HG02623 (cell line): ENCODE measurements around the gene MAG.

ENCODE experiments used
- ATAC-seq: cut with Tn5 transposase; IDR thresholded peaks from one replicate; pipeline ENCODE4 v1.9.1; 2021; ENCODE audit warnings: moderate library complexity; ENCODE audit not compliant: unreplicated experiment

Gene MAG, protein sequence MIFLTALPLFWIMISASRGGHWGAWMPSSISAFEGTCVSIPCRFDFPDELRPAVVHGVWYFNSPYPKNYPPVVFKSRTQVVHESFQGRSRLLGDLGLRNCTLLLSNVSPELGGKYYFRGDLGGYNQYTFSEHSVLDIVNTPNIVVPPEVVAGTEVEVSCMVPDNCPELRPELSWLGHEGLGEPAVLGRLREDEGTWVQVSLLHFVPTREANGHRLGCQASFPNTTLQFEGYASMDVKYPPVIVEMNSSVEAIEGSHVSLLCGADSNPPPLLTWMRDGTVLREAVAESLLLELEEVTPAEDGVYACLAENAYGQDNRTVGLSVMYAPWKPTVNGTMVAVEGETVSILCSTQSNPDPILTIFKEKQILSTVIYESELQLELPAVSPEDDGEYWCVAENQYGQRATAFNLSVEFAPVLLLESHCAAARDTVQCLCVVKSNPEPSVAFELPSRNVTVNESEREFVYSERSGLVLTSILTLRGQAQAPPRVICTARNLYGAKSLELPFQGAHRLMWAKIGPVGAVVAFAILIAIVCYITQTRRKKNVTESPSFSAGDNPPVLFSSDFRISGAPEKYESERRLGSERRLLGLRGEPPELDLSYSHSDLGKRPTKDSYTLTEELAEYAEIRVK

DNA sequence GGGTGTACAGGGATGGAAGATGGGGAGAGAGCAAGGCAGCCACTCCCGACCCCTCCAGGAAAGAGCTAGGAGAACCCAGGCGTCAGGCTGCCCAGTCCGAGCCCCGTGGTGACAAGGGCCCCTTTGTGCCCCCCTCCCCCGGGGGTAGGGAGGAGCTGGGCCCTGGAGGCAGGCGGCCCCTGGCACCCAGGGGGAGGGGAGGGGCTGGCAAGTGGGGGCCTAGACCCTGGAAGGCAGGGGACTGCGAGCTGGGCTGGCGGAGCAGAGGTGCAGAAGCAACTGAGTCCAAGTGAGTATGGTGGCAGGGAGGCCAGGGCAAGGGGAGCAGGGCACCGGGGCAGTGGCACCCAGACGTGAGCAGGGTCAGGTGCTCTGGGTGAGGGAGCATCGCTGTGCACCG lies at the start of gene MAG:
Gene MAG (plus strand): TSS at position 246 of the 400 bp plus-strand sequence. CDS start 3,248 bp downstream, outside the sequence.
- ATAC-seq = no peak

DNA sequence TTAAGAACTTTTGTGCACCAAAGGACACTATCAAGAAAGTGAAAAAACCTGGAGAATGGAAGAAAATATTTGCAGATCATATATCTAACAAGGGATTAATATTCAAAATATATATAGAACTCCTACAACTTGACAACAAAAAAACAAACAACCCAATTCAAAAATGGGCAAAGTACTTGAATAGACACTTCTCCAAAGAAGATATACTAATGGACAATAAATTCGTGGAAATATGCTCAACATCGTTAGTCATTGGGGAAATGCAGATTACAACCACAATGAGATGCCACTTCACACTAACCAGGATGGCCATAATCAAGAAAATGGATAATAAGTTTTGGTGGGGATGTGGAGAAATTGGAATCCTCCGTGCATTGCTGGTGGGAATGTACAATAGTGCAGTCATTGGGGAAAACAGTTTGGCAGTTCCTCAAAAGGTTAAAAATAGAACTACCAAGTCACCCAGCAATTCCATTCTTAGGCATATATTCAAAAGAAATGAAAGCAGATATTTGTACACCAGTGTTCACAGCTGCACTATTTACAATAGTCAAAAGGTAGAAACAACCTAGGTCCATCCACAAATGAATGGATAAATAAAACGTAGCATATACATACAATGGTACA lies 45.4 kb upstream of the MAG start:
- ATAC-seq = no peak

GRCh38 chr19:35247526-35248309 lies 44.2 kb upstream of the MAG start:
- ATAC-seq = no peak

DNA sequence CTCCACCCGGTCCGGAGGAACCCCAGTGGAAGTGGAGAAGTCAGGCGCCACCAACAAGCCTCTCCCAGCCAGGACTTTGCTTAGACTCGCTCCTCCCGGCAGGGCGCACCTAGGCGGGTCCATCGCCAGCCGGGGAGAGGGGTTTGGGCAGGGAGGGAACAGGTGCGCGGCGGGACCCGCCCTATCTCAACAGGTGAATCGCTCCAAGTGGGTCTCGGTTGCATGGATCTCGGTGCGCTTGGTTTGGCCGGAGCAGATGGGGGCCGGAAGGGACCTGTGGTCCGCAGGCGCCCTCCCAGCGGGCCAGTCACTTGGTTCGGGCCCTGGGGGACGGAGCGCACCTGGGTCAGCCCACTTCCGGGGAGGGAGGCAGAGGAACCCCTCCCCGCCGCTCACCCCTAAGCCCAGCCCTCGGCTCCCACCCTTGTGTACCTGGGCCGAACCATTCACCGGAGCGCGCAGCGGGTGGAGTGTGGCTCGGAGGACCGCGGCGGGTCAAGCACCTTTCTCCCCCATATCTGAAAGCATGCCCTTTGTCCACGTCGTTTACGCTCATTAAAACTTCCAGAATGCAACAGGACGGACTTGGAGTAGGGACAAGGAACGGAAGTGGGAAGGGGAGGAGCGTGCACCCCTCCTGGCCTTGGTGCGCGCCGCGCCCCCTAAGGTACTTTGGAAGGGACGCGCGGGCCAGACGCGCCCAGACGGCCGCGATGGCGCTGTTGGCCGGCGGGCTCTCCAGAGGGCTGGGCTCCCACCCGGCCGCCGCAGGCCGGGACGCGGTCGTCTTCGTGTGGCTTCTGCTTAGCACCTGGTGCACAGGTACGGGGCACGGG lies 43.4 kb upstream of the MAG start, which contains the start of gene LSR:
Gene LSR (plus strand): TSS at position 693 of the 836 bp plus-strand sequence. CDS start 21 bp downstream, at position 714.
- peak; percentile 71 for ATAC-seq

- no peak for ATAC-seq
Observed at GRCh38 chr19:35249146-35249847, 42.7 kb upstream of the MAG start.

DNA sequence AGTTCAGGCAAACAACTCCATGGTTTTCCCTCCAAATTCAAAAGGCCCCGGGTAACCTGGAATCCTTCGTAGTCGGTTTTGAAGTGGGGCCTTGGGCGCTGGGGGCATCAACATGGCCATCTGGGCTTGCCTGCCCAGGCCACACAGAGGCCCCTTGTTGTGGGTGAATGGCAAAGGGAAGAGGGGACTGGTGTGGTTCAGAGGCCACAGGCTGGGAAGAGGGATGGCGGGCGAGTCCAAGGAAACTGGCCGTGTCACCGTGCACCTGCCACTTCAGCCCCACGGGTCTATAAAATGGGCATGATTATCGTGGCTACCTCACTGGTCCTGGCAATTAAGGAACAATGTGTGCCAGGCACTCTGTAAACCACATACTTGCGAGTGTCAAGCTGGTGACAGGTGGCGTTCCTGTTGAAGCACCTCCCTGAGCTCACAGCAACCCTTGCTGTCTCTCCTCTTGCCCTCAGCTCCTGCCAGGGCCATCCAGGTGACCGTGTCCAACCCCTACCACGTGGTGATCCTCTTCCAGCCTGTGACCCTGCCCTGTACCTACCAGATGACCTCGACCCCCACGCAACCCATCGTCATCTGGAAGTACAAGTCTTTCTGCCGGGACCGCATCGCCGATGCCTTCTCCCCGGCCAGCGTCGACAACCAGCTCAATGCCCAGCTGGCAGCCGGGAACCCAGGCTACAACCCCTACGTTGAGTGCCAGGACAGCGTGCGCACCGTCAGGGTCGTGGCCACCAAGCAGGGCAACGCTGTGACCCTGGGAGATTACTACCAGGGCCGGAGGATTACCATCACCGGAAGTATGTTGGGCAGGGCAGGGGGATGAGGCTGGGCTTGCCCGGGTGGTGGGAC lies 41.9 kb upstream of the MAG start:
- no peak for ATAC-seq

GRCh38 chr19:35251456-35251855 lies 40.5 kb upstream of the MAG start:
- no peak for ATAC-seq

- no peak for ATAC-seq
Observed at GRCh38 chr19:35253316-35254286, 38.4 kb upstream of the MAG start.

DNA sequence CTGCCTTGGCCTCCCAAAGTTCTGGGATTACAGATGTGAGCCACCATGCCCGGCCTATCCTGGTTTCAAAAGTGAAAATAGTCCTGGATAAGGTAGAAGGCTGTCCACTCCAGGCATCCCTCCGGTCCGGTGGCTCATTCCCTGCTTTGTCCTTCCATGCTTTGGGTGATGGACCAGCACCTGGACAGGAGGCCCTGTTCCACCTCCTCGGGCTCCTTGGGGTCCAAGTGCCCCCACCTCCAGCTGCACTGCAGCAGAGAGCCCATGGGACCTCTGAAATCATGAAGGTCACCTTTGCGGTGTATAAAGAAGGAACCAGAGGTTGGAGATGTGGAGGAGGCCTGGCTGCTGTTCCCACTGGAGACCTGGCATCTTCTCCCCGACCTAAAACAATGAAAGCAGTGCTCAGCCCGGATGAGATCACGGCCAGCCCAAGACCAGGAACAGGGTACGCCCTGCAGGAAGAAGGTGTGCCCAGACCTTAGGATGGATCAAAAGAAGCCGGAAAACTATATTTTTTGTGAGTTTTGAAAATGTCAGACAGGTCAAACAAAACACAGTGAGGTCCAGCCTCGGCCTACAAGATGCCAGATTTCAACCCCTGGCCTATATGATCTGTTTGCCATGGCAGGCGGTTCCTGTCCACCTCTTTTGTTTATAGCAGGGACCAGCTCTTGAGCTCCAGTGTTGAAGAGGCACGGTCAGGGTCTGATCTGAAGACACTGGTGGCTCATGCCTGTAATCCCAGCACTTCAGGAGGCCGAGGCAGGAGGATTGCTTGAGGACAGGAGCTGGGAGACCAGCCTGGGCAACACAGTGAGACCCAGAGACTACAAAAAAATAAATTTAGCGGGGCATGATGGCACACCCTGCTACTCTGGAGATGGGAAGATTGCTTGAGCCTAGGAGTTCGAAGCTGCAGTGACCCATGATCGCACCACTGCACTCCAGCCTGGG lies 37.3 kb upstream of the MAG start:
- ATAC-seq = no peak

- no peak for ATAC-seq
Observed at GRCh38 chr19:35256566-35256965, 35.4 kb upstream of the MAG start.

GRCh38 chr19:35257113-35257461 lies 34.9 kb upstream of the MAG start:
- no peak for ATAC-seq

GRCh38 chr19:35260694-35261304 lies 31.2 kb upstream of the MAG start:
- ATAC-seq = no peak

- ATAC-seq = no peak
Observed at GRCh38 chr19:35261356-35262100, 30.4 kb upstream of the MAG start.

GRCh38 chr19:35262101-35262761 lies 29.7 kb upstream of the MAG start:
- ATAC-seq = no peak
